Peyer's patch (tissue), 4 donors: ENCODE data around the gene SLC25A13.

Experiments used
- POLR2A ChIP-seq, 2 donors: fragments of 450-650 bp; IDR thresholded peaks; one replicate each; pipeline ENCODE4 v1.5.1; 2017; ENCODE audit warnings: antibody characterized with exemption in 2 of 2, mild to moderate bottlenecking in 2 of 2, moderate library complexity in 2 of 2
- TF ChIP-seq, protein P1 (sequence below), 6 experiments: fragments of 450-650 bp in 4 of 6; fragments of 200-600 bp in 2 of 6; sonication (generic) in 1 of 6; IDR thresholded peaks; one replicate each; pipeline ENCODE4 v1.5.1; 2017 to 2019; ENCODE audit warnings: antibody characterized with exemption in 6 of 6, mild to moderate bottlenecking in 3 of 6, moderate library complexity in 1 of 6

DNA sequence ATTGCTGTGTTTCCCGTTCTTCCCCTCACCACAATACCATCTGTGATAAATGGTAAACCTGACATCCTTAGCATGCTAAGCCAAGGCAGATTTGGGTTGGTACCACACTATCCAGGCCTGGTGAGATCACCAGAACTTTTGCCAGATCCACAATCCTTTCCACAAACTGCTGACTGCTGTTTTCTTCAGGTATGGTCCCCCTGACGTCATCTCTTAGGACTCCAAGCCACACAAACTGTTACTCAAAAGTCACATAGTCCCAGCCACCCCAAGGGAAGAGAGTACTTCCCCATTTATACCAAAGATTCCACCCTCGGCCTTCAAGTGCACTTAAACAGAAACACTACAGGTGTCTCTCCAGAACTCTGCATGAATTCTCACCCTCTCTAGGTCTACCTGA, 34.8 kb downstream of the SLC25A13 start:
- TF ChIP-seq POLR2A (IDR thresholded peaks at IDR 0.05): no peak
- TF ChIP-seq, protein P1, sequence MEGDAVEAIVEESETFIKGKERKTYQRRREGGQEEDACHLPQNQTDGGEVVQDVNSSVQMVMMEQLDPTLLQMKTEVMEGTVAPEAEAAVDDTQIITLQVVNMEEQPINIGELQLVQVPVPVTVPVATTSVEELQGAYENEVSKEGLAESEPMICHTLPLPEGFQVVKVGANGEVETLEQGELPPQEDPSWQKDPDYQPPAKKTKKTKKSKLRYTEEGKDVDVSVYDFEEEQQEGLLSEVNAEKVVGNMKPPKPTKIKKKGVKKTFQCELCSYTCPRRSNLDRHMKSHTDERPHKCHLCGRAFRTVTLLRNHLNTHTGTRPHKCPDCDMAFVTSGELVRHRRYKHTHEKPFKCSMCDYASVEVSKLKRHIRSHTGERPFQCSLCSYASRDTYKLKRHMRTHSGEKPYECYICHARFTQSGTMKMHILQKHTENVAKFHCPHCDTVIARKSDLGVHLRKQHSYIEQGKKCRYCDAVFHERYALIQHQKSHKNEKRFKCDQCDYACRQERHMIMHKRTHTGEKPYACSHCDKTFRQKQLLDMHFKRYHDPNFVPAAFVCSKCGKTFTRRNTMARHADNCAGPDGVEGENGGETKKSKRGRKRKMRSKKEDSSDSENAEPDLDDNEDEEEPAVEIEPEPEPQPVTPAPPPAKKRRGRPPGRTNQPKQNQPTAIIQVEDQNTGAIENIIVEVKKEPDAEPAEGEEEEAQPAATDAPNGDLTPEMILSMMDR (IDR thresholded peaks at IDR 0.05): no peak
